ENCODE data around the gene SORCS3. TPM values are rescaled to one million over a fixed set of nuclear protein-coding genes. Genes with fewer than 3 reads are reported as not detected.

Gene SORCS3
- total and polyA plus RNA-seq, 9 of the 15 experiments (the other 6 are each of a cell fraction or from before 2014, with no cell fraction given) = not detected

GRCh38 chr10:104615136-104615535, 26.0 kb upstream of the SORCS3 start:
- Histone ChIP-seq H3K36me3 (ENCODE audit: control insufficient read depth, insufficient read depth, low read length) (no peaks in the 10 kb centered on the region), H3K9ac (ENCODE audit: insufficient read depth in 1 of 2, low read depth in 2 of 2, low read length in 2 of 2) (no peak overlapping the region), H3K4me1 (replicated peaks in 1 of 2; ENCODE audit: control insufficient read depth in 2 of 2, insufficient read depth in 2 of 2, low read length in 2 of 2) (no peaks in the 10 kb centered on the region), H3K4me3 (no peak overlapping the region), H3K27me3 (ENCODE audit: control insufficient read depth in 2 of 2, insufficient read depth in 2 of 2, low read length in 2 of 2) (no peaks in the 10 kb centered on the region), H3K4me2 (ENCODE audit: insufficient read depth, low read length) (no peak overlapping the region), H2AFZ (ENCODE audit: low read depth, low read length) (no peak overlapping the region), H3K27ac (ENCODE audit: extremely low read depth, low read depth, low read length) (no peak overlapping the region), H3K79me2 (ENCODE audit: control insufficient read depth, insufficient read depth, low read length) (no peaks in the 10 kb centered on the region), H3K9me3 (replicated peaks; ENCODE audit: control insufficient read depth, insufficient read depth, low read depth, low read length) (no peaks in the 10 kb centered on the region), H4K20me1 (replicated peaks; ENCODE audit: control insufficient read depth, insufficient read depth, low read length) (no peaks in the 10 kb centered on the region), H3K9me1 (ENCODE audit: control insufficient read depth, insufficient read depth, low read length) (no peaks in the 10 kb centered on the region)
- ATAC-seq (no peak), DNase-seq (ENCODE audit: extremely low read depth in 1 of 4, low spot score in 3 of 4) (no peak), FAIRE-seq (no peak)
- ChIA-PET POLR2A (no interaction called here), CTCF (ENCODE audit: low intra/inter-chr PET ratio) (interaction anchor here (0.6 kb wide), 1 partner anchor 663 kb away, joined by 3 read pairs; no protein-coding TSS in a partner anchor)
- intact Hi-C loops (cut with micrococcal nuclease) (no loop called here), in situ Hi-C loops (cut with MboI) (no loop called here)
- WGBS (ENCODE audit: insufficient coverage, low coverage, missing lambda C conversion rate) = 0% methylated on average over 2 of the region's 2 CpGs
- no TSS peak for BruUV-seq (replicated peaks)
- TF ChIP-seq ZBTB17 (CRISPR knock-in tag; IDR thresholded peaks at IDR 0.05) (no peak), CGGBP1 (CRISPR knock-in tag; IDR thresholded peaks at IDR 0.05) (no peak), DMBX1 (CRISPR knock-in tag; IDR thresholded peaks at IDR 0.05; ENCODE audit: borderline replicate concordance) (no peak), TBL1XR1 (IDR thresholded peaks at IDR 0.05; ENCODE audit: low read length in 2 of 2) (no peak), SRSF1 (IDR thresholded peaks at IDR 0.05; ENCODE audit: low read depth, low read length) (no peak), SLC30A9 (CRISPR knock-in tag; IDR thresholded peaks at IDR 0.05) (no peak), LCOR (CRISPR knock-in tag; IDR thresholded peaks at IDR 0.05) (no peak), CBX5 (IDR thresholded peaks at IDR 0.05; ENCODE audit: borderline replicate concordance, low read depth) (no peak), PRDM10 (IDR thresholded peaks at IDR 0.05; ENCODE audit: partially characterized antibody) (no peak), PTRF (tag; IDR thresholded peaks at IDR 0.05) (no peak), ASH1L (IDR thresholded peaks at IDR 0.05; ENCODE audit: borderline replicate concordance, low read depth, partially characterized antibody) (no peak)
- TF ChIP-seq, protein P1, sequence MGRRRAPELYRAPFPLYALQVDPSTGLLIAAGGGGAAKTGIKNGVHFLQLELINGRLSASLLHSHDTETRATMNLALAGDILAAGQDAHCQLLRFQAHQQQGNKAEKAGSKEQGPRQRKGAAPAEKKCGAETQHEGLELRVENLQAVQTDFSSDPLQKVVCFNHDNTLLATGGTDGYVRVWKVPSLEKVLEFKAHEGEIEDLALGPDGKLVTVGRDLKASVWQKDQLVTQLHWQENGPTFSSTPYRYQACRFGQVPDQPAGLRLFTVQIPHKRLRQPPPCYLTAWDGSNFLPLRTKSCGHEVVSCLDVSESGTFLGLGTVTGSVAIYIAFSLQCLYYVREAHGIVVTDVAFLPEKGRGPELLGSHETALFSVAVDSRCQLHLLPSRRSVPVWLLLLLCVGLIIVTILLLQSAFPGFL (CRISPR knock-in tag; IDR thresholded peaks at IDR 0.05) = no peak
- TF ChIP-seq, protein P2, sequence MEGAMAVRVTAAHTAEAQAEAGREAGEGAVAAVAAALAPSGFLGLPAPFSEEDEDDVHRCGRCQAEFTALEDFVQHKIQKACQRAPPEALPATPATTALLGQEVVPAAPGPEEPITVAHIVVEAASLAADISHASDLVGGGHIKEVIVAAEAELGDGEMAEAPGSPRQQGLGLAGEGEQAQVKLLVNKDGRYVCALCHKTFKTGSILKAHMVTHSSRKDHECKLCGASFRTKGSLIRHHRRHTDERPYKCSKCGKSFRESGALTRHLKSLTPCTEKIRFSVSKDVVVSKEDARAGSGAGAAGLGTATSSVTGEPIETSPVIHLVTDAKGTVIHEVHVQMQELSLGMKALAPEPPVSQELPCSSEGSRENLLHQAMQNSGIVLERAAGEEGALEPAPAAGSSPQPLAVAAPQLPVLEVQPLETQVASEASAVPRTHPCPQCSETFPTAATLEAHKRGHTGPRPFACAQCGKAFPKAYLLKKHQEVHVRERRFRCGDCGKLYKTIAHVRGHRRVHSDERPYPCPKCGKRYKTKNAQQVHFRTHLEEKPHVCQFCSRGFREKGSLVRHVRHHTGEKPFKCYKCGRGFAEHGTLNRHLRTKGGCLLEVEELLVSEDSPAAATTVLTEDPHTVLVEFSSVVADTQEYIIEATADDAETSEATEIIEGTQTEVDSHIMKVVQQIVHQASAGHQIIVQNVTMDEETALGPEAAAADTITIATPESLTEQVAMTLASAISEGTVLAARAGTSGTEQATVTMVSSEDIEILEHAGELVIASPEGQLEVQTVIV (CRISPR knock-in tag; IDR thresholded peaks at IDR 0.05; ENCODE audit: borderline replicate concordance) = no peak

All from K562 (cell line).